MM.1S (cell line): ENCODE results near the gene SETD3.

ENCODE experiments used
- DNase-seq: peaks from one replicate; pipeline ENCODE4 v3.0.0-alpha.2; 2015
- H2AFZ ChIP-seq: fragments of 300-600 bp; sonication (generic); 2 replicates; pipeline ENCODE4 v1.6.0; 2016; ENCODE audit warnings: antibody characterized with exemption, low read length
- H3F3A ChIP-seq: fragments of 300-600 bp; sonication (generic); 2 replicates; pipeline ENCODE4 v1.6.1; 2016; ENCODE audit warnings: mild to moderate bottlenecking, antibody characterized with exemption, low read length, moderate library complexity, mixed read lengths; ENCODE audit not compliant: insufficient read depth
- H3K27ac ChIP-seq: fragments of 300-600 bp; sonication (generic); 2 replicates; pipeline ENCODE4 v1.5.1; 2016; ENCODE audit warnings: mild to moderate bottlenecking, low read length
- H3K27me3 ChIP-seq: fragments of 300-600 bp; sonication (generic); replicated peaks from 2 replicates; pipeline ENCODE4 v1.6.0; 2016; ENCODE audit warnings: low read length; ENCODE audit not compliant: insufficient read depth
- H3K36me3 ChIP-seq: fragments of 300-600 bp; sonication (generic); replicated peaks from 2 replicates; pipeline ENCODE4 v1.6.1; 2016; ENCODE audit warnings: mild to moderate bottlenecking, low read length, mixed read lengths; ENCODE audit not compliant: insufficient read depth
- H3K4me1 ChIP-seq: fragments of 300-600 bp; sonication (generic); 2 replicates; pipeline ENCODE4 v1.6.1; 2016; ENCODE audit warnings: low read length, mixed read lengths
- H3K4me2 ChIP-seq: fragments of 300-600 bp; sonication (generic); 2 replicates; pipeline ENCODE4 v1.6.0; 2016; ENCODE audit warnings: low read depth, low read length
- H3K4me3 ChIP-seq: fragments of 300-600 bp; sonication (generic); 2 replicates; pipeline ENCODE4 v1.5.1; 2016; ENCODE audit warnings: low read length, mixed read lengths
- H3K79me2 ChIP-seq: fragments of 300-600 bp; sonication (generic); 2 replicates; pipeline ENCODE4 v1.6.1; 2016; ENCODE audit warnings: mixed run types, low read length, mixed read lengths
- H3K9ac ChIP-seq: fragments of 300-600 bp; sonication (generic); 2 replicates; pipeline ENCODE4 v1.6.1; 2016; ENCODE audit warnings: low read length, mixed read lengths
- H3K9me2 ChIP-seq: fragments of 300-600 bp; sonication (generic); replicated peaks from 2 replicates; pipeline ENCODE4 v1.6.1; 2016; ENCODE audit warnings: mild to moderate bottlenecking, low read length, mixed read lengths; ENCODE audit not compliant: insufficient read depth
- H3K9me3 ChIP-seq: fragments of 300-600 bp; sonication (generic); replicated peaks from 2 replicates; pipeline ENCODE4 v1.6.1; 2016; ENCODE audit warnings: mild to moderate bottlenecking, low read length, mixed read lengths; ENCODE audit not compliant: insufficient read depth
- H4K20me1 ChIP-seq: fragments of 300-600 bp; sonication (generic); 2 replicates; pipeline ENCODE4 v1.6.1; 2016; ENCODE audit warnings: mild to moderate bottlenecking, low read length, moderate library complexity, mixed read lengths; ENCODE audit not compliant: insufficient read depth
- EZH2 ChIP-seq: fragments of 300-600 bp; sonication (generic); optimal IDR thresholded peaks from 2 replicates; pipeline ENCODE3; 2017; ENCODE audit warnings: low read depth, mild to moderate bottlenecking, antibody characterized with exemption, low read length, mixed read lengths
- EZH2phosphoT487 ChIP-seq: fragments of 300-600 bp; sonication (generic); IDR thresholded peaks from 2 replicates; pipeline ENCODE4 v1.6.1; 2018; ENCODE audit warnings: antibody characterized with exemption, low read length
- TF ChIP-seq, protein P1 (sequence below): fragments of 300-600 bp; sonication (generic); IDR thresholded peaks from 2 replicates; pipeline ENCODE4 v1.5.1; 2016; ENCODE audit warnings: antibody characterized with exemption, low read length, mixed read lengths

The SETD3 gene

DNA sequence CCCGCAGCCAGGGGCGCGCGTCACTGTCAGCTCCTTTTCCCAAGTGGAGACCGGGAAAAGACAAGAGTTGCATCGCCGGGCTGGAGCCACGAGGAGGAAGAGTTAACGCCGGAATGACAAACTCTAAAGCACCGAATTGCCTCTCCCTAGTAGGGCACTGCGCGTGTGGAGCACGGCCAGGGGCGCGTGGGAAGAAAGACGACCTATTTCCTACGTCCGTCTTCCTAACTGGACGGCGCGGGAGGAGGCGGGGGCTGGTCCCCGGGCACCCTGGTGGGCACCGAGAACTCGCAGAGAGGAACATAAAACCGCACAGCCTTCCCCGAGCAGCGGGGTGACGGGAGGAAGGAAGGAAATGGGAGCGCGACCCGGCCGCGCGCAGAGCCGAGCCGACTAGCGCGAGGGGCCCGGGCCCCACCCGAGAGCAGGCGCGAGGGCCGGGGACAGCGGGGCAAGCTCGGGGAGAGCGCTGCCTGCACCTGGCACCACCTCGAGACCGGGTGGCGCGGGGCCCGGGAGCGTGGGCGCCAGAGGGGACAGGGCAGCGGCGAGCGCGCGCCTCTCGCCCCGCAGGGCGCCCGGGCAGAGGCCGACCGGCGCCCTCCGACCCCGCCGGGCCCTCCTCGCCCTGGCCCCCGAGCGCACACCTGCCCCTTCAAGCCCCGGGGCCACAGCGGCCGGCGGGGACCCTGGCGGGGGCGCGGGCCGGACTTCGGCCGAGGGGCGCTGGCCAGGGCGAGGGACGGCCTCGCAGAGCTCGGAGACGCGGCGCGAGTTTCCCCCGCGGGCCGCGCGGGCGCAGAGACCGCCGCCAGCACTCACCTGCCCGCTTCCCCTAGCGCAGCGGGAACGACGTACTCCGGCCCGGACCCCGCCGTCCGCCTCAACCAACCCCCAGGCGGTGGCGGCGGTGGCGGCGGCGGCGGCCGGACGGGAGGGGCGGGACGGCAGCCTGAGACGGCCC is at the start of gene SETD3:
SETD3 (minus strand) TSS at position 954 of the 964 bp plus-strand sequence. CDS start 15,054 bp downstream, outside the sequence.
- Histone ChIP-seq H4K20me1 (0 out of 2 replicates have a peak, but pooled peaks cover 8% of the 10 kb centered on the region), H3K4me3 (peak within 1 kb of the TSS; percentile 83), H3K27me3 (no peaks in the 10 kb centered on the region), H3K9me2 (no peaks in the 10 kb centered on the region), H3K79me2 (peaks cover 87% of the 10 kb centered on the region), H2AFZ (peak within 1 kb of the TSS; percentile 51), H3K9me3 (no peaks in the 10 kb centered on the region), H3K36me3 (no peaks in the 10 kb centered on the region), H3K4me1 (peaks cover 4% of the 10 kb centered on the region; the same call in 1 of the 2 replicates), H3K27ac (peak within 1 kb of the TSS; percentile 44; the same call in 1 of the 2 replicates), H3K4me2 (peak within 1 kb of the TSS; percentile 78), H3F3A (no peaks in the 10 kb centered on the region), H3K9ac (peak within 1 kb of the TSS; percentile 76)
- no peak for TF ChIP-seq EZH2
- TF ChIP-seq, protein P1, sequence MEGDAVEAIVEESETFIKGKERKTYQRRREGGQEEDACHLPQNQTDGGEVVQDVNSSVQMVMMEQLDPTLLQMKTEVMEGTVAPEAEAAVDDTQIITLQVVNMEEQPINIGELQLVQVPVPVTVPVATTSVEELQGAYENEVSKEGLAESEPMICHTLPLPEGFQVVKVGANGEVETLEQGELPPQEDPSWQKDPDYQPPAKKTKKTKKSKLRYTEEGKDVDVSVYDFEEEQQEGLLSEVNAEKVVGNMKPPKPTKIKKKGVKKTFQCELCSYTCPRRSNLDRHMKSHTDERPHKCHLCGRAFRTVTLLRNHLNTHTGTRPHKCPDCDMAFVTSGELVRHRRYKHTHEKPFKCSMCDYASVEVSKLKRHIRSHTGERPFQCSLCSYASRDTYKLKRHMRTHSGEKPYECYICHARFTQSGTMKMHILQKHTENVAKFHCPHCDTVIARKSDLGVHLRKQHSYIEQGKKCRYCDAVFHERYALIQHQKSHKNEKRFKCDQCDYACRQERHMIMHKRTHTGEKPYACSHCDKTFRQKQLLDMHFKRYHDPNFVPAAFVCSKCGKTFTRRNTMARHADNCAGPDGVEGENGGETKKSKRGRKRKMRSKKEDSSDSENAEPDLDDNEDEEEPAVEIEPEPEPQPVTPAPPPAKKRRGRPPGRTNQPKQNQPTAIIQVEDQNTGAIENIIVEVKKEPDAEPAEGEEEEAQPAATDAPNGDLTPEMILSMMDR: no peak
- no peak for TF ChIP-seq EZH2phosphoT487
- no peak for DNase-seq

DNA sequence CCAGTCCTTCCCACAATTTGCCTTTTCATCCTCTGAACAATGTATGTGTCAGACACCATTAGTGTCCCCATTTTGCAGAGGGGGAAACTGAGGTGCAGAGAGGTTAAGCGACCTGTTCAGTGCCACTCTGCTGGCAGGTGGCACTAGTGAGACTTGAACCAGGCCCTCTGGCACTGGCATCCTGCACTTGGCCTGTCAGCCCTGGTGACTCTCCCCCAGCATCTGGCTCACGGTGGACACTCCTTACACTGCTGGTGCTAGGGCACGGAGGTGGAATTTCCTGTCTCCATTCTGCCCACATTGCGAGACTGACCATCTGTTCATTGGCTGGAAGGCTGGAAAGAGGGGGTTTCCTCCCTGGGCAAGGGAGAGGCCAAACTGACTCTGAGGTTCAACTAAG is 49.2 kb upstream of the SETD3 start:
- H3K79me2 ChIP-seq: no peaks in the 10 kb centered on the region

DNA sequence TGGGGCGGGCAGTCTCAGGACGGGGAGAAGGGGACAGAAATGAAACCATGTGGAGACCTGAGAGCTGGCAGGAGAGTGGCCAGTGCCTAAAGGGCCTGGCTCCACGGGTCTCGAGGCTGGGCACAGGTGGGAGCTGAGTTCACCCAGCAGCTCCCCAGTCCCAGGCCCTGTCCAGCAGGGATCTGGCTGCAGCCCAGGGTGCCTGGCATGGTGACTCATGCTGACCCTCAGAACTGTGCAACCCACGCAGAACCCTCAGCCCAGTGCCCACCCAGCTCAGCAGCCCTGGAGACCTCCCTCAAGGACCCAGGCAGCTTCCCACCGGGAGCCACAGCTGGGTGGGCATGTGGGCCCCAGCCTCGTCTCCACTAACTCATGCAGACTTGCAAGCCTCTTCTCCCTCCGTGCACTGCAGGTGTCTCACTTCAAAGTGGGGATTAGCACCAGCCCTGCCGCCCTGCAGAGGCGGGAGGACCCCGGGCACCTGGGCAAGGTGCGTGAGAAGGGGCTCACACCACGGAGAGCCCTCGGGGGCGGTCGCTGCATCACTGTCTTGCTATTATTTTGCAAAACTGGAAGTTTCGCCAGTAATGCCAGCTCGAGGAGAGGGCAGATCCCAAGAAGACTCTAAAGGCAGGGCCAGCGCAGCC is 46.9 kb upstream of the SETD3 start:
- Histone ChIP-seq H3K79me2 (no peaks in the 10 kb centered on the region), H3K4me1 (no peaks in the 10 kb centered on the region), H3K27me3 (no peaks in the 10 kb centered on the region), H3K4me3 (no peak overlapping the region), H3K9me2 (no peaks in the 10 kb centered on the region), H3K9me3 (no peaks in the 10 kb centered on the region), H3K9ac (no peak overlapping the region), H3K4me2 (no peak overlapping the region), H3K27ac (no peak overlapping the region), H3K36me3 (no peaks in the 10 kb centered on the region), H4K20me1 (no peaks in the 10 kb centered on the region), H3F3A (no peaks in the 10 kb centered on the region), H2AFZ (no peak overlapping the region)
- no peak for DNase-seq
- TF ChIP-seq EZH2: no peak
- TF ChIP-seq, protein P1: no peak
- no peak for TF ChIP-seq EZH2phosphoT487

More for the DNA sequence above, 49.2 kb upstream of the SETD3 start:
- Histone ChIP-seq H3K9me3 (no peaks in the 10 kb centered on the region), H3K27ac (no peak overlapping the region), H4K20me1 (no peaks in the 10 kb centered on the region), H3K36me3 (no peaks in the 10 kb centered on the region), H3K9me2 (no peaks in the 10 kb centered on the region), H3K4me2 (no peak overlapping the region), H3K27me3 (no peaks in the 10 kb centered on the region), H3F3A (no peaks in the 10 kb centered on the region), H2AFZ (no peak overlapping the region), H3K4me3 (no peak overlapping the region), H3K9ac (no peak overlapping the region), H3K4me1 (no peaks in the 10 kb centered on the region)
- DNase-seq: no peak
- TF ChIP-seq, protein P1: no peak
- no peak for TF ChIP-seq EZH2
- no peak for TF ChIP-seq EZH2phosphoT487
